Activated CD8-positive, alpha-beta T cell treated with anti-CD3 and anti-CD28 coated beads, Interleukin-2, amount 10 ng/mL, durations not matched to agents 7 days and 5 days (primary cell): Measurements from ENCODE around the gene PLEKHG5. TPM values are rescaled to one million over a fixed set of nuclear protein-coding genes. Genes with fewer than 3 reads are reported as not detected.

Source experiments
- ATAC-seq: fragments of 150-1000 bp; cut with Tn5 transposase; one replicate; pipeline ENCODE4 v1.10.0; 2021; ENCODE audit warnings: moderate library complexity
- CTCF ChIA-PET: fragments of 350-600 bp; sonication (Branson Sonifier 250); formaldehyde crosslinking; loops from one replicate; lab custom pipeline; 2021; ENCODE audit warnings: antibody characterized with exemption; lab: Charles Lee
- POLR2A ChIA-PET: fragments of 350-600 bp; sonication (Branson Sonifier 250); formaldehyde crosslinking; loops from one replicate; lab custom pipeline; 2021; ENCODE audit warnings: antibody characterized with exemption; lab: Charles Lee
- DNase-seq: peaks from one replicate; pipeline ENCODE4 v3.0.0-alpha.2; 2020
- H3K27ac Mint-ChIP-seq: one replicate; pipeline ENCODE4 v1.8.0; 2021; ENCODE audit warnings: mild to moderate bottlenecking, mixed read lengths
- H3K27me3 Mint-ChIP-seq: one replicate; pipeline ENCODE4 v1.8.0; 2021; ENCODE audit warnings: low read depth, mixed read lengths
- H3K36me3 Mint-ChIP-seq: one replicate; pipeline ENCODE4 v1.8.0; 2021; ENCODE audit warnings: low read depth, mixed read lengths
- H3K4me1 Mint-ChIP-seq: one replicate; pipeline ENCODE4 v1.8.0; 2021; ENCODE audit warnings: low read depth, mixed read lengths
- H3K4me3 Mint-ChIP-seq: one replicate; pipeline ENCODE4 v1.8.0; 2021; ENCODE audit warnings: mild to moderate bottlenecking, mixed read lengths
- H3K9me3 Mint-ChIP-seq: one replicate; pipeline ENCODE4 v1.8.0; 2022; ENCODE audit warnings: mixed read lengths; ENCODE audit not compliant: insufficient read depth
- total RNA-seq, 2 experiments: library from RNA; stranded (reverse); gene quantifications; one replicate each; pipeline ENCODE4 v1.2.3, GENCODE V29; 2021

PLEKHG5 gene
- total RNA-seq, 2 experiments from 2014 or later, result 2.2 to 2.8 TPM

- Mint-ChIP-seq H3K27me3 (peaks cover 32% of the 10 kb centered on the region), H3K9me3 (no peaks in the 10 kb centered on the region), H3K36me3 (no peaks in the 10 kb centered on the region), H3K4me1 (peaks cover 7% of the 10 kb centered on the region), H3K4me3 (no peak overlapping the region), H3K27ac (no peak overlapping the region)
- POLR2A ChIA-PET, result no interaction called here
- DNase-seq (no peak), ATAC-seq (no peak)
- CTCF ChIA-PET, result interaction anchor here (0.9 to 1.7 kb wide), 5 partner anchors 11 to 189 kb away, joined by 3 to 13 read pairs (median 4); no protein-coding TSS in a partner anchor
These were observed 64.5 kb downstream of the PLEKHG5 start for GRCh38 chr1:6426972-6427350.

- peaks cover 38% of the 10 kb centered on the region for H3K27me3 Mint-ChIP-seq
- H3K9me3 Mint-ChIP-seq, result no peaks in the 10 kb centered on the region
- no peaks in the 10 kb centered on the region for H3K36me3 Mint-ChIP-seq
- no peak for DNase-seq
- ATAC-seq, result no peak
- CTCF ChIA-PET, result interaction anchor here (0.6 to 1.7 kb wide), 6 partner anchors 12 to 188 kb away, joined by 3 to 13 read pairs (median 4); no protein-coding TSS in a partner anchor
- H3K27ac Mint-ChIP-seq, result no peak overlapping the region
- H3K4me3 Mint-ChIP-seq, result no peak overlapping the region
- POLR2A ChIA-PET, result no interaction called here
- peaks cover 9% of the 10 kb centered on the region for H3K4me1 Mint-ChIP-seq
These were observed 65.0 kb downstream of the PLEKHG5 start for GRCh38 chr1:6426277-6426971.

GRCh38 chr1:6425658-6426057 is 65.8 kb downstream of the PLEKHG5 start:
- Mint-ChIP-seq H3K27me3 (peaks cover 44% of the 10 kb centered on the region), H3K36me3 (no peaks in the 10 kb centered on the region), H3K4me1 (peaks cover 15% of the 10 kb centered on the region), H3K9me3 (no peaks in the 10 kb centered on the region), H3K27ac (no peak overlapping the region), H3K4me3 (no peak overlapping the region)
- CTCF ChIA-PET, result interaction anchor here (0.6 to 1.7 kb wide), 5 partner anchors 11 to 179 kb away, joined by 3 to 13 read pairs (median 4); no protein-coding TSS in a partner anchor
- no peak for DNase-seq
- POLR2A ChIA-PET, result no interaction called here
- ATAC-seq, result no peak

DNA sequence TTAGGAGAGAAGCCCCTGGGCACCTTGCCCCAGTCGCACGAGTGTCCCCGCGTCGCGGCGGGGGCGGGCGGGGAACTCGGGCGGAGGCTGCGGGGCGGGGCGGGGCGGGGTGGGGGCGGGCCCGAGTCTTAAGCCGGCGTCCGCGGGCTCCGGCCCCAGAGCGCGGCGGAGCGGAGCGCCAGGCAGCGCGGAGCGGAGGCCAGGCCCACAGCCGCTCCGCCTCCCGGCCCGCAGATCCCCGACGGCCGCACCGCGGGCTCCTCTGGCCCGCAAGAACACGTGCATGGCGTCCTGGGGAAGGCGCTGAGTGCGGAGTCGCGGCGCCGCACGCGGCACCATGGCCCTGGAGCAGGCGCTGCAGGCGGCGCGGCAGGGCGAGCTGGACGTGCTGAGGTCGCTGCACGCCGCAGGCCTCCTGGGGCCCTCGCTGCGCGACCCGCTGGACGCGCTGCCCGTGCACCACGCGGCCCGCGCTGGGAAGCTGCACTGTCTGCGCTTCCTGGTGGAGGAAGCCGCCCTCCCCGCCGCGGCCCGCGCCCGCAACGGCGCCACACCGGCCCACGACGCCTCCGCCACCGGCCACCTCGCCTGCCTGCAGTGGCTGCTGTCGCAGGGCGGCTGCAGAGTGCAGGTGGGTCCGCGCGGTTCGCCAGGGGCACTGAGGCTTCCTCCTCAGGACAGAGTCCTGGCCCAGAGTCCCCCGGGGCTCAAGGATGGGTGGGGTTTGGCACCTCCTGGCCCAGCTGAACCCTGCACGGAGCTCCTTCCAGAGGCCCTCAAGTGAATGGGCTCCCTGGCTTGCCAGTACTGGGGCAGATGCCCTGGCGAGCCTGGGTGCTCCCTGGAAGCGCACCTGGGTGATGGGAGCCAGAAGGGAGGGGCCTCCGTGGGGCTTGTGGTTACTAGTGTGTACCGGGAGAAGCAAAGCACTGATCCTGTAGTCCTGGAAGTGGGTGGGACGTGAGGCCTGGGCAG is 66.6 kb downstream of the PLEKHG5 start, which contains the start of gene ESPN:
ESPN (plus strand) TSS at position 158 of the 975 bp plus-strand sequence; CDS start at position 338, 180 bp downstream.
- H3K27ac Mint-ChIP-seq, result no peak within 1 kb of the TSS
- H3K36me3 Mint-ChIP-seq, result no peaks in the 10 kb centered on the region
- ATAC-seq (peak; percentile 47), DNase-seq (no peak)
- ChIA-PET CTCF (interaction anchor here (0.6 to 1.7 kb wide), 3 partner anchors 13 to 77 kb away, joined by 3 to 13 read pairs (median 3); no protein-coding TSS in a partner anchor), POLR2A (no interaction called here)
- peak within 1 kb of the TSS; percentile 34 for H3K4me3 Mint-ChIP-seq
- no peaks in the 10 kb centered on the region for H3K9me3 Mint-ChIP-seq
- H3K27me3 Mint-ChIP-seq, result peaks cover 42% of the 10 kb centered on the region
- H3K4me1 Mint-ChIP-seq, result peaks cover 15% of the 10 kb centered on the region

GRCh38 chr1:6424000-6424565 is 67.4 kb downstream of the PLEKHG5 start:
- H3K4me3 Mint-ChIP-seq, result peak overlapping the region; percentile 34
- peaks cover 15% of the 10 kb centered on the region for H3K4me1 Mint-ChIP-seq
- CTCF ChIA-PET, result interaction anchor here (1.2 to 5.6 kb wide), 17 partner anchors 10 to 178 kb away, joined by 3 to 103 read pairs (median 7); partner anchors contain the start of genes ACOT7, PLEKHG5 and TNFRSF25
- H3K27ac Mint-ChIP-seq, result no peak overlapping the region
- ATAC-seq (no peak), DNase-seq (no peak)
- H3K9me3 Mint-ChIP-seq, result no peaks in the 10 kb centered on the region
- H3K36me3 Mint-ChIP-seq, result no peaks in the 10 kb centered on the region
- POLR2A ChIA-PET, result no interaction called here
- peaks cover 44% of the 10 kb centered on the region for H3K27me3 Mint-ChIP-seq

DNA sequence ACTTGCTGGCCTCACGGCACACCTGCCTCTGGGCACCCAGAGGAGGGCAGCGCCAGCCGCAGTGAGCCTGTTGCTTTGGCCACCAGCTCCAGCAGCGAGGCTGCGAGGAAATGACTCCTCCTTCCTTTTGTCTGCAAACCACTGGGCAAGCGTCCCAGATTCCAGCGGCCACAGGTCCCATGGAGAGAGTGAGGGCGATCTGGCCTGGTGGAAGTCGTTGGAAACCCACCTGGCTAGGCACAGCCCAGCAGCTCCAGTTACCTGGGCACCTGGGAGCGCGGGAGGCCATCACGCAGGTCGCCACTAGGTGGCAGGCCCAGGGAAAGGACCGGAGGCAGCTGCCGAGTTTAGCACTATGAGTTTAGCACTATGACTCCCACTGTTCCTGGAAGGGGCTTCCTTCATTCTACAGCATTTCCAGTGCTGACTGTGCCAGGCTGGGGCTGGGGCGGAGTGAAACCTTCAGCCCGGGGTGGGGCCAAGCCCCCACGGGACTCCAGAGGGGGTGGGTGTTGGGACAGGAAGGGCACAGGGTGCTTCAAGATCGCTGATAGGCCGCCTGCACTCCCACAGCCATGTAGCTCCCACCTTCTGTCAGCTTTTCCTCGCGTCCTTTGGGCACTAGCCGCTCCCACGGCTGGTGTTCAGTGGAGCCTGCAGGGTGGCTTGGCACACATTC is 68.0 kb downstream of the PLEKHG5 start:
- peaks cover 15% of the 10 kb centered on the region for H3K4me1 Mint-ChIP-seq
- no peaks in the 10 kb centered on the region for H3K36me3 Mint-ChIP-seq
- DNase-seq, result peak; percentile 75
- POLR2A ChIA-PET, result no interaction called here
- ATAC-seq, result peak; percentile 65
- no peaks in the 10 kb centered on the region for H3K9me3 Mint-ChIP-seq
- no peak overlapping the region for H3K27ac Mint-ChIP-seq
- peaks cover 48% of the 10 kb centered on the region for H3K27me3 Mint-ChIP-seq
- H3K4me3 Mint-ChIP-seq, result no peak overlapping the region
- CTCF ChIA-PET, result interaction anchor here (0.7 to 5.6 kb wide), 32 partner anchors 10 to 233 kb away, joined by 3 to 103 read pairs (median 4); partner anchors contain the start of genes ACOT7, NOL9, PLEKHG5 and TNFRSF25

- ATAC-seq (no peak), DNase-seq (no peak)
- Mint-ChIP-seq H3K9me3 (no peaks in the 10 kb centered on the region), H3K4me3 (no peak overlapping the region), H3K27ac (no peak overlapping the region), H3K36me3 (no peaks in the 10 kb centered on the region), H3K27me3 (peaks cover 62% of the 10 kb centered on the region), H3K4me1 (peaks cover 15% of the 10 kb centered on the region)
- CTCF ChIA-PET, result interaction anchor here (1.3 to 5.6 kb wide), 6 partner anchors 19 to 175 kb away, joined by 3 to 103 read pairs (median 12); partner anchors contain the start of genes ACOT7, NOL9 and PLEKHG5
- POLR2A ChIA-PET, result no interaction called here
These were observed 70.2 kb downstream of the PLEKHG5 start for GRCh38 chr1:6421266-6421665.

DNA sequence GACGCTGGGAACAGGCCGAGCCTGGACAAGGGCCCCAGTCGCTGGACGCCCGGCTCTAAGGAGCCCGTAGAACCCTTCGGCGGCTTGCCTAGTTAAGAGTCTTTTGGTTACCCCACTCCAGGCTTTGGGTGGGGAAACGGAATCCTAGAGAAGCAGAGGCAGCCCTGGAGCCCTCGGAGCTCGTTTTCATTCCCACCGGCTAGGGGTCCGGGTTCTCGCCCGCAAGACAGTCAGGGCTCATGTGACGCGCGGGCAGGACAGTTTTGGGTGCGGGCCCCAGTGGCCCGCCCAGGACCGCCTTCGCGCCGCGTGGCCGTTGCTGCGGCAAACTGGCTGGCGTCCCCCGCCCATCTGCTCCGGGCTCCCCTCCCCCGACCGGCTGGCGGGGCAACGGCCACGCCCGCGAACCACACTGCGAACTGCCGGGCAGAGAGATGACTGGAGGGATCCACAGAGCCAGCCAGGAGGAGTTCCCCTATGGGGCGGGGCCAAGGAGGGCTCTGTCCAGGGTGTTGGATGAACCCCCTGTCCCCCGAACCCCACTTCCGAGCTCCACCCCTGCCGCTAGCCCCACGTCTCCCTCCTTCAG is 70.9 kb downstream of the PLEKHG5 start:
- H3K4me1 Mint-ChIP-seq, result peaks cover 17% of the 10 kb centered on the region
- no peak overlapping the region for H3K4me3 Mint-ChIP-seq
- no peaks in the 10 kb centered on the region for H3K36me3 Mint-ChIP-seq
- CTCF ChIA-PET, result interaction anchor here (1.3 to 5.6 kb wide), 6 partner anchors 15 to 174 kb away, joined by 3 to 103 read pairs (median 6); partner anchors contain the start of genes NOL9 and PLEKHG5
- H3K27me3 Mint-ChIP-seq, result peaks cover 65% of the 10 kb centered on the region
- H3K27ac Mint-ChIP-seq, result no peak overlapping the region
- no peak for ATAC-seq
- POLR2A ChIA-PET, result interaction anchor here (0.6 kb wide), 1 partner anchor 162 kb away, joined by 3 read pairs; no protein-coding TSS in a partner anchor
- no peaks in the 10 kb centered on the region for H3K9me3 Mint-ChIP-seq
- no peak for DNase-seq

GRCh38 chr1:6419804-6420453 is 71.5 kb downstream of the PLEKHG5 start, which contains the start of gene HES2:
Gene HES2 (minus strand): TSS chr1:6419919. CDS start chr1:6419820, 99 bp downstream.
- Mint-ChIP-seq H3K27me3 (peaks cover 68% of the 10 kb centered on the region), H3K9me3 (no peaks in the 10 kb centered on the region), H3K27ac (no peak within 1 kb of the TSS), H3K4me1 (peaks cover 21% of the 10 kb centered on the region), H3K4me3 (no peak within 1 kb of the TSS), H3K36me3 (no peaks in the 10 kb centered on the region)
- ChIA-PET CTCF (interaction anchor here (0.9 to 5.6 kb wide), 5 partner anchors 15 to 174 kb away, joined by 3 to 103 read pairs (median 3); no protein-coding TSS in a partner anchor), POLR2A (interaction anchor here (0.6 kb wide), 1 partner anchor 163 kb away, joined by 3 read pairs; no protein-coding TSS in a partner anchor)
- DNase-seq (peak; percentile 28), ATAC-seq (peak; percentile 47)

GRCh38 chr1:6419397-6419803 is 72.1 kb downstream of the PLEKHG5 start:
- H3K9me3 Mint-ChIP-seq, result no peaks in the 10 kb centered on the region
- peaks cover 27% of the 10 kb centered on the region for H3K4me1 Mint-ChIP-seq
- peaks cover 72% of the 10 kb centered on the region for H3K27me3 Mint-ChIP-seq
- ChIA-PET CTCF (interaction anchor here (0.9 to 5.6 kb wide), 4 partner anchors 14 to 173 kb away, joined by 3 to 103 read pairs (median 4); no protein-coding TSS in a partner anchor), POLR2A (no interaction called here)
- DNase-seq (no peak), ATAC-seq (peak; percentile 17)
- H3K4me3 Mint-ChIP-seq, result no peak overlapping the region
- no peak overlapping the region for H3K27ac Mint-ChIP-seq
- no peaks in the 10 kb centered on the region for H3K36me3 Mint-ChIP-seq
